ENCODE results near the gene LAX1.
A peak's percentile ranks its signal among the peaks of the same experiment; 100 is the strongest.
"Not testable (repeated sequence)": the region's sequence is repeated elsewhere in the genome, so short reads cannot be mapped to it uniquely, and the experiment has no call there.

LAX1 gene

DNA sequence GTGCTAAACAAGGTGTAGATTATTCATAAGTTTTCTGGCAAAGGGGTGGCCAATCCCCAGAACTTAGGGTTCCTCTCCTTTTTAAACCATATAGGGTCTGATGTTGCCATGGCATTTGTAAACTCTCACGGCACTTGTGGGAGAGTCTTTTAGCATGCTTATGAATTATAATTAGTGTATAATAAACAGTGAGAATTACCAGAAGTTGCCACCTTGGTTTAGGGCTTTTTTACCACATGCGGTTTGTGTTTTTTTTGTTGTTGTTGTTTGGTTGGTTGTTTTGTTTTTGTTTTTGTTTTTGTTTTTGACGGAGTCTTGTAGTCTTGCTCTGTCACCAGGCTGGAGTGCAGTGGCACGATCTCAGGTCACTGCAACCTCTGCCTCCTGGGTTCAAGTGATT lies 8.9 kb upstream of the LAX1 start:
- DNase-seq, result no peak
- Mint-ChIP-seq H3K36me3 (ENCODE audit: low read depth) (no peaks in the 10 kb centered on the region), H3K27me3 (no peaks in the 10 kb centered on the region), H3K9me3 (no peaks in the 10 kb centered on the region), H3K4me3 (no peak overlapping the region), H3K27ac (peak overlapping the region; percentile 0), H3K4me1 (peaks cover 36% of the 10 kb centered on the region)
- ATAC-seq, result no peak

GRCh38 chr1:203758749-203759148 lies 6.2 kb upstream of the LAX1 start:
- peaks cover 42% of the 10 kb centered on the region for H3K4me1 Mint-ChIP-seq
- not testable (repeated sequence) for H3K4me3 Mint-ChIP-seq

DNA sequence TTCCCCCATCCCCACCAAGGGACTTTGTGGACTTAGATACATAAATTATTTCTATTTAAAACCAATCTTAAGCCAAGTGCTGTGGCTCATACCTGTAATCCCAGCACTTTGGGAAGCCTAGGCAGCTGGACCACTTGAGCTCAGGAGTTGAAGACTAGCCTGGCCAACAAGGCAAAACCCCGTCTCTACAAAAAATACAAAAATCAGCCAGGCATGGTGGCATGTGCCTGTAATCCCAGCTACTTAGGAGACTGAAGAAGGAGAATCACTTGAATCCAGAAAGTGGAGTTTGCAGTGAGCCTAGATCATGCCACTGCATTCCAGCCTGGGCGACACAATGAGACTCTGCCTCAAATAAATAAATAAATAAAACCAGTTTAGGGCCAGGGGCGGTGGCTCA lies 4.5 kb upstream of the LAX1 start:
- H3K27ac Mint-ChIP-seq, result no peak overlapping the region

More at GRCh38 chr1:203758749-203759148, 6.2 kb upstream of the LAX1 start:
- H3K27me3 Mint-ChIP-seq; DNase-seq; H3K27ac Mint-ChIP-seq; H3K9me3 Mint-ChIP-seq; ATAC-seq; H3K36me3 Mint-ChIP-seq (ENCODE audit: low read depth): not testable (repeated sequence)

GRCh38 chr1:203761958-203762357 lies 3.0 kb upstream of the LAX1 start:
- not testable (repeated sequence) for H3K4me3 Mint-ChIP-seq; H3K9me3 Mint-ChIP-seq; H3K36me3 Mint-ChIP-seq (ENCODE audit: low read depth); ATAC-seq; DNase-seq; H3K27ac Mint-ChIP-seq; H3K27me3 Mint-ChIP-seq
- peaks cover 40% of the 10 kb centered on the region for H3K4me1 Mint-ChIP-seq

More for the DNA sequence above, 4.5 kb upstream of the LAX1 start:
- H3K4me3 Mint-ChIP-seq, result no peak overlapping the region
- no peaks in the 10 kb centered on the region for H3K9me3 Mint-ChIP-seq
- H3K27me3 Mint-ChIP-seq, result no peaks in the 10 kb centered on the region
- DNase-seq, result no peak
- no peak for ATAC-seq
- peaks cover 2% of the 10 kb centered on the region for H3K36me3 Mint-ChIP-seq (ENCODE audit: low read depth)
- H3K4me1 Mint-ChIP-seq, result peaks cover 41% of the 10 kb centered on the region

GRCh38 chr1:203763505-203763904 lies 1.5 kb upstream of the LAX1 start:
- ATAC-seq, result no peak
- H3K27me3 Mint-ChIP-seq, result no peaks in the 10 kb centered on the region
- no peaks in the 10 kb centered on the region for H3K9me3 Mint-ChIP-seq
- peak overlapping the region; percentile 50 for H3K4me3 Mint-ChIP-seq
- peaks cover 13% of the 10 kb centered on the region for H3K36me3 Mint-ChIP-seq (ENCODE audit: low read depth)
- H3K27ac Mint-ChIP-seq, result peak overlapping the region; percentile 99
- H3K4me1 Mint-ChIP-seq, result peaks cover 50% of the 10 kb centered on the region
- DNase-seq, result no peak

GRCh38 chr1:203764105-203765028 lies 616 bp upstream of the LAX1 start:
- Mint-ChIP-seq H3K36me3 (ENCODE audit: low read depth) (peaks cover 18% of the 10 kb centered on the region), H3K4me1 (peaks cover 56% of the 10 kb centered on the region), H3K27ac (peak overlapping the region; percentile 99), H3K4me3 (peak overlapping the region; percentile 91), H3K9me3 (no peaks in the 10 kb centered on the region), H3K27me3 (no peaks in the 10 kb centered on the region)
- DNase-seq, result no peak
- ATAC-seq, result peak; percentile 3

DNA sequence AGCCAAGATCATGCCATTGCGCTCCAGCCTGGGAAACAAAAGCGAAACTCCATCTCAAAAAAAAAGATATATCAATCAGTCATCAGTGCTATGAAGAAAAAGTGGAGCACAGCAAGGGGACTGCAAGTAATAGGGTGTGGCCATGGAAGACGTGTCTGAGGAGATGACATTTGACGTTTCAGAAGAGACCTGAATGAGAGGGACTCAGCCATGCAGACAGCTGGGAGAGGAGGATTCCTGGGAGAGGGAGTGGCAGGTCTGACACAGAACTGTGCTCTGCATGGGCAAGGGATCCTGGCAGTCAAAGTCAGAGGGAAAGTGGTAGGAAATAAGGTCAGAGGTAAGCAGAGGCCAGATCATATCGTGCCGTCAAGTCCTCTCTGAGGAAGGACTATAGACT lies 3.3 kb downstream of the LAX1 start:
- H3K36me3 Mint-ChIP-seq (ENCODE audit: low read depth), result peaks cover 41% of the 10 kb centered on the region

DNA sequence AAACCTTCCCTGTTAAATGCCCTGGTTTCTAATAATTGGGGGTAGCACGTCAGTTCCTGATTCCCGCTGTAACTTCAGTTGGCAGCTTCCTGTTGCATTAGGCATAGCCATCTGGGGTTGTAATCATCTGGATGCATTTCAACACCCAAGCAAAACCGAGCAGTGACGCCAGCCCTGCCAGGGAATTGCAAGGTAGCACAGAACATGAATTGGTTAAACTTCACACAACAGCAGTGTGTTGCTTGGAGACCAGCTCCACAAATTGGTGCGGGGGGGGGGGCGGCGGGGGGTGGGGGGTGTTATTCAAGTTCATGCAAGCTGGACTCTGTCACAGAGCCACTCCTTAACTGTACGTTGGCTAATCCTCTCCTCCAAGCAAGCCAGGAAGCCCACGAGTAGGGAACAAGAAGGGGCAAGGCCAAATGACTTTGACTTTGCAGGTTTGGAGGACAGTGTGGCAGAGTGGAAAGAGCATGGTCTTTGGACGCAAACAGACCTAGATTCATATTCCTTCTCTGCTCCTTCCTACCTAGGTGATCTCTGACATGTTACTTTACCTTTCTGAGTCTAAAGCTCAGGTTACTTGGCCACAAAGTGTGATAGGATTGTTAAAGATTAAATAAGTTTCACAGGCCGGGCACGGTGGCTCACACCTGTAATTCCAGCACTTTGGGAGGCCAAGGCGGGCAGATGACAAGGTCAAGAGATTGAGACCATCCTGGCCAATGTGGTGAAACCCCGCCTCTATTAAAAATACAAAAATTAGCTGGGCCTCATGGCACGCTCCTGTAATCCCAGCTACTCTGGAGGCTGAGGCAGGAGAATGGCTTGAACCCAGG lies 4.7 kb downstream of the LAX1 start:
- H3K4me3 Mint-ChIP-seq, result no peak overlapping the region
- ATAC-seq, result no peak
- H3K9me3 Mint-ChIP-seq, result no peaks in the 10 kb centered on the region
- peaks cover 40% of the 10 kb centered on the region for H3K4me1 Mint-ChIP-seq
- no peaks in the 10 kb centered on the region for H3K27me3 Mint-ChIP-seq
- H3K27ac Mint-ChIP-seq, result peak overlapping the region; percentile 29
- peaks cover 52% of the 10 kb centered on the region for H3K36me3 Mint-ChIP-seq (ENCODE audit: low read depth)
- no peak for DNase-seq

More for the DNA sequence above, 3.3 kb downstream of the LAX1 start:
- H3K4me1 Mint-ChIP-seq, result peaks cover 54% of the 10 kb centered on the region
- H3K4me3 Mint-ChIP-seq, result peak overlapping the region; percentile 57
- H3K27me3 Mint-ChIP-seq, result no peaks in the 10 kb centered on the region
- H3K27ac Mint-ChIP-seq, result peak overlapping the region; percentile 81
- DNase-seq, result no peak
- no peak for ATAC-seq
- H3K9me3 Mint-ChIP-seq, result no peaks in the 10 kb centered on the region

- Mint-ChIP-seq H3K4me1 (peaks cover 34% of the 10 kb centered on the region), H3K27ac (no peak overlapping the region), H3K36me3 (ENCODE audit: low read depth) (peaks cover 59% of the 10 kb centered on the region), H3K4me3 (no peak overlapping the region), H3K27me3 (no peaks in the 10 kb centered on the region), H3K9me3 (no peaks in the 10 kb centered on the region)
- ATAC-seq (no peak), DNase-seq (no peak)
These were observed 6.9 kb downstream of the LAX1 start for GRCh38 chr1:203771901-203772301.

DNA sequence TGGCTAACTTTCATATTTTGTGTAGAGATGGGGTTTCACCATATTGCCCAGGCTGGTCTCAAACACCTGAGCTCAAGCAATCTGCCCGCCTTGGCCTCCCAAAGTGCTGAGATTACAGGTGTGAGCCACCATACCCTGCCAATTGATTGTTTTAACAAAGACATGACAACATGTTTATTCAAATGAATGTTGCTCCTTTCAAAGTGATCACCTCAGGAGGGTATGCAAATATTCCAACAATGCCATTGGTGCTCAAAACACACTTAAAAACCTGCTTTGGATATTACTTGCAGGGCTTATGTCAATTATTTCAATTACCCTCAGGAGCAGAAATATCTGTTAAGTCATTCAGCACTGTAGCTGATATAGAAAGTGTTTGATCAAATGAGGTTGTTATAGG lies 7.9 kb downstream of the LAX1 start:
- H3K4me3 Mint-ChIP-seq, result no peak overlapping the region
- H3K9me3 Mint-ChIP-seq, result no peaks in the 10 kb centered on the region
- DNase-seq, result no peak
- H3K27me3 Mint-ChIP-seq, result no peaks in the 10 kb centered on the region
- H3K4me1 Mint-ChIP-seq, result peaks cover 37% of the 10 kb centered on the region
- peaks cover 62% of the 10 kb centered on the region for H3K36me3 Mint-ChIP-seq (ENCODE audit: low read depth)
- H3K27ac Mint-ChIP-seq, result peak overlapping the region; percentile 5
- no peak for ATAC-seq

GRCh38 chr1:203776636-203777035 lies 11.7 kb downstream of the LAX1 start:
- Mint-ChIP-seq H3K36me3 (ENCODE audit: low read depth) (peaks cover 42% of the 10 kb centered on the region), H3K27me3 (no peaks in the 10 kb centered on the region), H3K4me1 (peaks cover 21% of the 10 kb centered on the region), H3K9me3 (no peaks in the 10 kb centered on the region), H3K27ac (peak overlapping the region; percentile 15), H3K4me3 (no peak overlapping the region)
- no peak for DNase-seq
- no peak for ATAC-seq

GRCh38 chr1:203777596-203777995 lies 12.6 kb downstream of the LAX1 start:
- Mint-ChIP-seq H3K36me3 (ENCODE audit: low read depth) (peaks cover 38% of the 10 kb centered on the region), H3K9me3 (no peaks in the 10 kb centered on the region), H3K4me1 (peaks cover 21% of the 10 kb centered on the region), H3K4me3 (no peak overlapping the region), H3K27me3 (no peaks in the 10 kb centered on the region), H3K27ac (peak overlapping the region; percentile 27)
- DNase-seq (no peak), ATAC-seq (no peak)

DNA sequence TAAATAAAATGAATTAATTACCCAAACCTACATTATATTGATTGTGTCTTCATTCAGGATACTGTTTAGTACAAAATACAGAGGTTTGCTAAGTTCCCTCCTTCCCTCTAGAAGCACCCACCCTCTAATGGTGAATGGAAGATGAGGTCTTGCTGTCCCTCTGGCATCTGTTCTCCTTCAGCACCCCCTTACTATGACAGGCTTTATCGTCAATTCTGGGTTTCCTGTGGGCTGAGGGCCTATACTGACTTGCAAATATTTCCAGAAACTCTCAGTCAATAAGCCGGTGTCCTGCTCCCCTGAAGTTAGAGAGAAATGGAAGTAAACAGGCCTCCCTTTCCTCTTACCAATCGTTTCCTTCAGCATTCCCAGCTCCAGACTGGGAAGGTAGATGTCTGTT lies 13.2 kb downstream of the LAX1 start:
- peak overlapping the region; percentile 28 for H3K27ac Mint-ChIP-seq
- ATAC-seq, result no peak
- H3K4me3 Mint-ChIP-seq, result no peak overlapping the region
- no peak for DNase-seq
- peaks cover 33% of the 10 kb centered on the region for H3K36me3 Mint-ChIP-seq (ENCODE audit: low read depth)
- H3K9me3 Mint-ChIP-seq, result no peaks in the 10 kb centered on the region
- peaks cover 21% of the 10 kb centered on the region for H3K4me1 Mint-ChIP-seq
- H3K27me3 Mint-ChIP-seq, result no peaks in the 10 kb centered on the region

DNA sequence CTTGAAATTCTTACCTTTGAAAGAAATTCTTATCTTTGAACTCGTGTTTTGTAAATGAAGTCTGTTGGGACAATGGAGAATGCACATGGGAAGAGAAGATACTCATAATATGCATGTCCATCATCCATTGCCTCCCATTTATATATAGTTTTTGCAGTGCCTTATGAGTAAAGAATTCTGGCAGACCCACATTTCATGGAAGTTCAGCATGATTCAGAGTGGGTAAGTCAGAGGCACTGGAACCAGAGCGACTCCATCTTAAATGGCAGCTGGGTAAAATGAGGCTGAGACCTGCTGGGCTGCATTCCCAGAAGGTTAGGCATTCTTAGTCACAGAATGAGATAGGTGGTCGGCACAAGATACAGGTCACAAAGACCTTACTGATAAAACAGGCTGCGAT lies 13.8 kb downstream of the LAX1 start:
- Mint-ChIP-seq H3K9me3 (no peaks in the 10 kb centered on the region), H3K4me1 (peaks cover 21% of the 10 kb centered on the region), H3K4me3 (no peak overlapping the region), H3K27me3 (no peaks in the 10 kb centered on the region), H3K27ac (no peak overlapping the region), H3K36me3 (ENCODE audit: low read depth) (peaks cover 29% of the 10 kb centered on the region)
- no peak for ATAC-seq
- no peak for DNase-seq

DNA sequence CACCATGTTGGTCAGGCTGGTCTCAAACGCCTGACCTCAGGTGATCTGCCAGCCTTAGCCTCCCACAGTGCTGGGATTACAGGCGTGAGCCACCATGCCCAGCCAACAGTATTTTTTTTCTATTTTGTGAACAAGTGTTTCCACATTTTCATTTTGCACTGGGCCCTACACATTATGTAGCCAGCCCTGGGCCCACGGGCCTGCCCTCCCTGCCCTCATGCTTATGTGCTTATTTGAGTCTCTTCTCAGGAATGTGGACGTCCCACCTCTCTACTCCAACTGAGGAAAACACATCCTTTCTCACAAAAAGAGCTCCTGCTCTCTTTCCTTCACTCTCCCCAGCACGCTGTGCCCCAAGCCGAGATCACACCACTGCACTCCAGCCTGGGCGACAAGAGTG lies 17.0 kb downstream of the LAX1 start:
- ATAC-seq (no peak), DNase-seq (no peak)
- Mint-ChIP-seq H3K9me3 (no peaks in the 10 kb centered on the region), H3K36me3 (ENCODE audit: low read depth) (peaks cover 8% of the 10 kb centered on the region), H3K4me1 (peaks cover 10% of the 10 kb centered on the region), H3K4me3 (no peak overlapping the region), H3K27ac (no peak overlapping the region), H3K27me3 (no peaks in the 10 kb centered on the region)

Data from activated naive CD8-positive, alpha-beta T cell treated with anti-CD3 and anti-CD28 coated beads, Interleukin-2, amount 50 U/mL, for 24 hours (primary cell).